Sigmoid colon (tissue), 7 donors: ENCODE data around the gene PCOLCE2. TPM values are rescaled to one million over a fixed set of nuclear protein-coding genes. Genes with fewer than 3 reads are reported as not detected.

Source experiments
- DNase-seq: peaks from one replicate; pipeline ENCODE4 v3.0.0-alpha.2; 2019
- H3K27ac ChIP-seq, 4 donors: fragments of 200-600 bp; sonication (generic); one replicate each; pipeline ENCODE4 v1.5.1; 2016 to 2019; ENCODE audit warnings: mild to moderate bottlenecking in 1 of 4
- H3K27me3 ChIP-seq, 3 donors: fragments of 200-600 bp; sonication (generic); one replicate each; pipeline ENCODE4 v1.5.1; 2019; ENCODE audit warnings: mild to moderate bottlenecking in 1 of 3
- H3K36me3 ChIP-seq, 4 donors: fragments of 200-600 bp; sonication (generic); one replicate each; pipeline ENCODE4 v1.5.1; 2016 to 2019
- H3K4me1 ChIP-seq, 4 donors: fragments of 200-600 bp; sonication (generic); one replicate each; pipeline ENCODE4 v1.5.1; 2017 to 2019
- H3K4me3 ChIP-seq, 4 donors: fragments of 200-600 bp; sonication (generic); one replicate each; pipeline ENCODE4 v1.5.1; 2017 to 2019; ENCODE audit warnings: mild to moderate bottlenecking in 2 of 4, moderate library complexity in 1 of 4
- H3K9me3 ChIP-seq, 4 donors: fragments of 200-600 bp in 3 of 4; sonication (generic) in 3 of 4; one replicate each; pipeline versions ENCODE4 v1.5.1 to v1.6.1; 2013 to 2019
- EP300 ChIP-seq, 4 donors: sonication (generic); formaldehyde crosslinking; IDR thresholded peaks; one replicate each; pipeline ENCODE4 v1.6.1; 2017; ENCODE audit warnings: antibody characterized with exemption in 4 of 4
- POLR2A ChIP-seq, 2 donors: fragments of 450-650 bp; IDR thresholded peaks; one replicate each; pipeline ENCODE4 v1.6.1; 2016; ENCODE audit warnings: antibody characterized with exemption in 2 of 2, mild to moderate bottlenecking in 2 of 2, moderate library complexity in 2 of 2
- POLR2AphosphoS5 ChIP-seq, 4 donors: sonication (generic); formaldehyde crosslinking; IDR thresholded peaks; one replicate each; pipeline ENCODE4 v1.6.1; 2017; ENCODE audit warnings: antibody characterized with exemption in 4 of 4
- WGBS, 2 donors: extraction: QIAGEN DNeasy Blood & Tissue Kit; methylation state at CpG; one replicate each; pipeline ENCODE4 v1.1.7; 2013; 5-methylcytosine and 5-hydroxymethylcytosine counted together
- intact Hi-C: fragments of 100-400 bp; cut with DNase I; formaldehyde crosslinking; loops from one replicate; pipeline ENCODE4 v1.15.1; 2023
- polyA plus RNA-seq, 3 donors: library from polyadenylated mRNA; stranded (reverse); fragments of 200-250 nt; gene quantifications; one replicate each; pipeline ENCODE4 v1.2.3, GENCODE V29; 2013
- total RNA-seq, 4 donors: library from RNA; depleted of rRNA; stranded (reverse); fragments of >200 nt; gene quantifications; one replicate each; pipeline ENCODE4 v1.1.0, GENCODE V29; 2016
- TF ChIP-seq, protein P1 (sequence below), 4 experiments: fragments of 450-650 bp in 3 of 4; fragments of 200-600 bp in 1 of 4; IDR thresholded peaks; one replicate each; pipeline ENCODE4 v1.5.1; 2016 to 2019; ENCODE audit warnings: antibody characterized with exemption in 4 of 4, mild to moderate bottlenecking in 3 of 4, moderate library complexity in 2 of 4
- donor health status: healthy with polysubstance abuse.
- donor health status: Bipolar disorder and iron deficiency.
- donor health status: healthy.

PCOLCE2 gene
- total and polyA plus RNA-seq, 7 donors: 3.6 to 33.9 (median 16.3) TPM; not detected in 1

- Histone ChIP-seq H3K9me3 (no peaks in the 10 kb centered on the region), H3K27ac (no peak overlapping the region), H3K27me3 (no peaks in the 10 kb centered on the region), H3K36me3 (no peaks in the 10 kb centered on the region), H3K4me3 (no peak overlapping the region), H3K4me1 (no peaks in the 10 kb centered on the region)
- no peak for DNase-seq
- intact Hi-C loops: no loop called here
- WGBS, 2 donors: 67 to 70% methylated on average over 11 of the region's 11 CpGs
- TF ChIP-seq, protein P1, sequence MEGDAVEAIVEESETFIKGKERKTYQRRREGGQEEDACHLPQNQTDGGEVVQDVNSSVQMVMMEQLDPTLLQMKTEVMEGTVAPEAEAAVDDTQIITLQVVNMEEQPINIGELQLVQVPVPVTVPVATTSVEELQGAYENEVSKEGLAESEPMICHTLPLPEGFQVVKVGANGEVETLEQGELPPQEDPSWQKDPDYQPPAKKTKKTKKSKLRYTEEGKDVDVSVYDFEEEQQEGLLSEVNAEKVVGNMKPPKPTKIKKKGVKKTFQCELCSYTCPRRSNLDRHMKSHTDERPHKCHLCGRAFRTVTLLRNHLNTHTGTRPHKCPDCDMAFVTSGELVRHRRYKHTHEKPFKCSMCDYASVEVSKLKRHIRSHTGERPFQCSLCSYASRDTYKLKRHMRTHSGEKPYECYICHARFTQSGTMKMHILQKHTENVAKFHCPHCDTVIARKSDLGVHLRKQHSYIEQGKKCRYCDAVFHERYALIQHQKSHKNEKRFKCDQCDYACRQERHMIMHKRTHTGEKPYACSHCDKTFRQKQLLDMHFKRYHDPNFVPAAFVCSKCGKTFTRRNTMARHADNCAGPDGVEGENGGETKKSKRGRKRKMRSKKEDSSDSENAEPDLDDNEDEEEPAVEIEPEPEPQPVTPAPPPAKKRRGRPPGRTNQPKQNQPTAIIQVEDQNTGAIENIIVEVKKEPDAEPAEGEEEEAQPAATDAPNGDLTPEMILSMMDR (IDR thresholded peaks at IDR 0.05): no peak
- TF ChIP-seq EP300 (IDR thresholded peaks at IDR 0.05) (no peak), POLR2A (IDR thresholded peaks at IDR 0.05) (no peak), POLR2AphosphoS5 (IDR thresholded peaks at IDR 0.05) (no peak)
Observed at GRCh38 chr3:142904639-142905436, 16.0 kb upstream of the PCOLCE2 start.

DNA sequence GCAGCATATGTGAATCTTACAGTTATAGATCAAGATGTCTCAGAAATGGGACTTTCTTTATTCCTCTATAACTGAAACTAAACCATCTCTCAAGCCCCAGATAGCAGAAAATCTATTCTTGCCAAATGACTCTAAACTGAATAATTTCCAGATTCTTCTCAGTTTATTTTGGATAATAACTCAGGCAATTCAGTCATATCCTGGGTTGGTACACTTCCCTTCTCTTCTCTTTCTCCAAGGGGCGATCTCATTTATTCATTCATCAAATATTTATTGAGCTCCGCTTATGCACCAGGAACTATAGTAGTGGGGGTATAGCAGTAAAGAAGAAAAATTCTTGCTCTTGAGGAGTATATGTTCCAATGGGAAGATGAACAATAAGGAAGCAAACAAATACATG lies 13.5 kb upstream of the PCOLCE2 start:
- Histone ChIP-seq H3K27me3 (no peaks in the 10 kb centered on the region), H3K36me3 (no peaks in the 10 kb centered on the region), H3K4me1 (no peaks in the 10 kb centered on the region), H3K4me3 (no peak overlapping the region), H3K27ac (no peak overlapping the region), H3K9me3 (no peaks in the 10 kb centered on the region)
- intact Hi-C loops: no loop called here
- 90% methylated on average over 2 of the region's 2 CpGs for WGBS, 2 donors
- DNase-seq: no peak
- TF ChIP-seq EP300 (IDR thresholded peaks at IDR 0.05) (no peak), POLR2A (IDR thresholded peaks at IDR 0.05) (no peak), POLR2AphosphoS5 (IDR thresholded peaks at IDR 0.05) (no peak)
- TF ChIP-seq, protein P1 (IDR thresholded peaks at IDR 0.05): no peak

DNA sequence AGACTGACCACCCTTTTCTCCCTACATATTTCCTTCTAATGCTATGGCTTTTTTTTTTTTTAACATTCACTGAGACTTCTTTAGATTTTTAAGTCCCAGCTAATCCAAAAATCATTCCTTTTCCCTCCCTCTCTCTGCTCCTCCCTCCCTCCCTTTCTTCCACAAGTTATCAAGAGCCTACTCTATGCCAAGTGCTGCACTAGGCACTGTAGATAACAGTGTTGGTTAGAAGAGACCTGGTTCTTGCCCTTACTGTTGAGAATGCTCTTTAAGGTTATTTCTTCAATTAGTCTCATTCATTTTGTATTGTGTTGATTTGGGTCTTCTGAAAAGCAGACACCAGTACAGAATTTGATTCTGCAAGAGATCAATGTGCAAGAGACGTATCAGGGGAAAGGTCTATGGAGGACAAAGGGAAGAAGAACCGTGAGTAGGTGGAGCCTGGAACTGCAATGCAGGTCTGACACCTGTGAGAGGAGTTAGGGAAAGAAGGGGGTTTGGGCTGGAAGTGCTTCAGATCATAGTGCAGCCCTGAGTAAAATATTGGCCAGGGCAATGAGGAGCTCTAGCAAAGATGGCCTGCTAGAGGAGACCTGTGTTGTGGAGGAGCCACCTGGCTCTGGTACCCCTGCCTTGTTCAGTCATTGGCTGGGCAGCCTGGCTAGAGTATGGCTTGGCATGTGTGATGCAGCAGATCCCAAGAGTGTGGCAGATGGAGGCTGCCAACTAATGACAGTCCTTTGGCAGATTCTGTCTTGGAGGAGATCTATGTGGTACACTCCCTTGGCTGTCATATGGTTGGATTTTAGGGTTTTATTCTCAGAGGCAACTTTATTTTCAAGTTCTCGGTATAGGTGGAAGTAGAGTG lies 9.7 kb upstream of the PCOLCE2 start:
- H3K4me3 ChIP-seq: no peak overlapping the region
- H3K27me3 ChIP-seq: no peaks in the 10 kb centered on the region
- no peak for DNase-seq
- no peak overlapping the region for H3K27ac ChIP-seq
- no peaks in the 10 kb centered on the region for H3K4me1 ChIP-seq
- TF ChIP-seq EP300 (IDR thresholded peaks at IDR 0.05) (no peak), POLR2AphosphoS5 (IDR thresholded peaks at IDR 0.05) (no peak), POLR2A (IDR thresholded peaks at IDR 0.05) (no peak)
- TF ChIP-seq, protein P1 (IDR thresholded peaks at IDR 0.05): no peak
- H3K9me3 ChIP-seq: no peaks in the 10 kb centered on the region
- 85 to 86% methylated on average over 3 of the region's 3 CpGs for WGBS, 2 donors
- no peaks in the 10 kb centered on the region for H3K36me3 ChIP-seq
- intact Hi-C loops: no loop called here

GRCh38 chr3:142897807-142898206 lies 8.9 kb upstream of the PCOLCE2 start:
- Histone ChIP-seq H3K27me3 (no peaks in the 10 kb centered on the region), H3K9me3 (no peaks in the 10 kb centered on the region), H3K4me1 (no peaks in the 10 kb centered on the region), H3K4me3 (no peak overlapping the region), H3K36me3 (no peaks in the 10 kb centered on the region), H3K27ac (no peak overlapping the region)
- no peak for DNase-seq
- intact Hi-C loops: no loop called here
- TF ChIP-seq EP300 (IDR thresholded peaks at IDR 0.05): no peak
- no peak for TF ChIP-seq POLR2A (IDR thresholded peaks at IDR 0.05)
- TF ChIP-seq POLR2AphosphoS5 (IDR thresholded peaks at IDR 0.05): no peak
- TF ChIP-seq, protein P1 (IDR thresholded peaks at IDR 0.05): no peak
- WGBS, 2 donors: 74 to 75% methylated on average over 2 of the region's 2 CpGs
